Activated CD4-positive, alpha-beta T cell treated with anti-CD3 and anti-CD28 coated beads, Interleukin-2, amount 10 ng/mL, durations not matched to agents 24 days and 14 days (primary cell): ENCODE data around the gene CISH. TPM values are rescaled to one million over a fixed set of nuclear protein-coding genes. Genes with fewer than 3 reads are reported as not detected.

Experiments used
- DNase-seq: peaks from one replicate; pipeline ENCODE4 v3.0.0; 2022
- H3K27ac Mint-ChIP-seq: one replicate; pipeline ENCODE4 v1.8.0; 2022; ENCODE audit warnings: mild to moderate bottlenecking, mixed read lengths
- H3K27me3 Mint-ChIP-seq: one replicate; pipeline ENCODE4 v1.8.0; 2022; ENCODE audit warnings: mixed read lengths
- H3K36me3 Mint-ChIP-seq: one replicate; pipeline ENCODE4 v1.8.0; 2022; ENCODE audit warnings: low read depth, mild to moderate bottlenecking, mixed read lengths
- H3K4me1 Mint-ChIP-seq: one replicate; pipeline ENCODE4 v1.8.0; 2021; ENCODE audit warnings: mixed read lengths
- H3K4me3 Mint-ChIP-seq: one replicate; pipeline ENCODE4 v1.8.0; 2022; ENCODE audit warnings: mild to moderate bottlenecking, moderate library complexity, mixed read lengths
- H3K9me3 Mint-ChIP-seq: one replicate; pipeline ENCODE4 v1.8.0; 2021; ENCODE audit warnings: mixed read lengths
- intact Hi-C: fragments of 100-400 bp; cut with micrococcal nuclease; formaldehyde crosslinking; loops from one replicate; pipeline ENCODE4 v1.15.1; 2023
- total RNA-seq: library from RNA; stranded (reverse); gene quantifications from 2 replicates; pipeline ENCODE4 v1.2.3, GENCODE V29; 2022

Gene CISH
- total RNA-seq: 359 and 361 TPM in 2 replicates

- DNase-seq: peak; percentile 100
- no peaks in the 10 kb centered on the region for H3K9me3 Mint-ChIP-seq
- peak within 1 kb of the TSS; percentile 98 for H3K27ac Mint-ChIP-seq
- intact Hi-C loops: loop anchor here (1.0 to 10.0 kb wide), 6 partner anchors 10 to 1443 kb away; partner anchors contain the start of genes DUSP7, GNAI2, HYAL3 and NAA80
- peaks cover 76% of the 10 kb centered on the region for H3K36me3 Mint-ChIP-seq
- peaks cover 37% of the 10 kb centered on the region for H3K4me1 Mint-ChIP-seq
- H3K27me3 Mint-ChIP-seq: no peaks in the 10 kb centered on the region
- H3K4me3 Mint-ChIP-seq: peak within 1 kb of the TSS; percentile 93
Observed at GRCh38 chr3:50611464-50612233, at the start of gene CISH. Gene CISH, minus strand, starts transcription at chr3:50611774. Its CDS starts 124 bp downstream, at chr3:50611650.

GRCh38 chr3:50660386-50660785 lies 48.8 kb upstream of the CISH start:
- no peaks in the 10 kb centered on the region for H3K36me3 Mint-ChIP-seq
- H3K4me3 Mint-ChIP-seq: no peak overlapping the region
- H3K27me3 Mint-ChIP-seq: no peaks in the 10 kb centered on the region
- peaks cover 10% of the 10 kb centered on the region for H3K4me1 Mint-ChIP-seq
- intact Hi-C loops: no loop called here
- no peak overlapping the region for H3K27ac Mint-ChIP-seq
- H3K9me3 Mint-ChIP-seq: no peaks in the 10 kb centered on the region
- no peak for DNase-seq

- no peak overlapping the region for H3K27ac Mint-ChIP-seq
- peaks cover 17% of the 10 kb centered on the region for H3K4me1 Mint-ChIP-seq
- no peaks in the 10 kb centered on the region for H3K36me3 Mint-ChIP-seq
- H3K9me3 Mint-ChIP-seq: no peaks in the 10 kb centered on the region
- intact Hi-C loops: no loop called here
- no peak for DNase-seq
- no peaks in the 10 kb centered on the region for H3K27me3 Mint-ChIP-seq
- H3K4me3 Mint-ChIP-seq: no peak overlapping the region
Observed at GRCh38 chr3:50658831-50659230, 47.3 kb upstream of the CISH start.

GRCh38 chr3:50658416-50658815 lies 46.8 kb upstream of the CISH start:
- no peak for DNase-seq
- Mint-ChIP-seq H3K36me3 (no peaks in the 10 kb centered on the region), H3K4me1 (peaks cover 19% of the 10 kb centered on the region), H3K27me3 (no peaks in the 10 kb centered on the region), H3K9me3 (no peaks in the 10 kb centered on the region), H3K4me3 (no peak overlapping the region), H3K27ac (no peak overlapping the region)
- intact Hi-C loops: no loop called here

- no peak for DNase-seq
- peaks cover 20% of the 10 kb centered on the region for H3K4me1 Mint-ChIP-seq
- no peak overlapping the region for H3K4me3 Mint-ChIP-seq
- H3K9me3 Mint-ChIP-seq: no peaks in the 10 kb centered on the region
- no peaks in the 10 kb centered on the region for H3K36me3 Mint-ChIP-seq
- H3K27ac Mint-ChIP-seq: no peak overlapping the region
- no peaks in the 10 kb centered on the region for H3K27me3 Mint-ChIP-seq
- intact Hi-C loops: no loop called here
Observed at GRCh38 chr3:50657816-50658215, 46.2 kb upstream of the CISH start.

- Mint-ChIP-seq H3K9me3 (no peaks in the 10 kb centered on the region), H3K4me3 (no peak overlapping the region), H3K36me3 (no peaks in the 10 kb centered on the region), H3K4me1 (peaks cover 20% of the 10 kb centered on the region), H3K27me3 (no peaks in the 10 kb centered on the region), H3K27ac (no peak overlapping the region)
- DNase-seq: no peak
- intact Hi-C loops: no loop called here
Observed at GRCh38 chr3:50657407-50657806, 45.8 kb upstream of the CISH start.

GRCh38 chr3:50656417-50657195 lies 45.0 kb upstream of the CISH start:
- Mint-ChIP-seq H3K4me3 (no peak overlapping the region), H3K36me3 (peaks cover 2% of the 10 kb centered on the region), H3K27ac (peak overlapping the region; percentile 49), H3K4me1 (peaks cover 23% of the 10 kb centered on the region), H3K9me3 (no peaks in the 10 kb centered on the region), H3K27me3 (no peaks in the 10 kb centered on the region)
- no peak for DNase-seq
- intact Hi-C loops: no loop called here

GRCh38 chr3:50655009-50655830 lies 43.6 kb upstream of the CISH start:
- no peak overlapping the region for H3K4me3 Mint-ChIP-seq
- peaks cover 2% of the 10 kb centered on the region for H3K36me3 Mint-ChIP-seq
- H3K27ac Mint-ChIP-seq: peak overlapping the region; percentile 91
- intact Hi-C loops: loop anchor here (1.0 kb wide), 1 partner anchor 31 kb away; no protein-coding TSS in a partner anchor
- no peak for DNase-seq
- H3K4me1 Mint-ChIP-seq: peaks cover 23% of the 10 kb centered on the region
- no peaks in the 10 kb centered on the region for H3K9me3 Mint-ChIP-seq
- no peaks in the 10 kb centered on the region for H3K27me3 Mint-ChIP-seq

GRCh38 chr3:50653937-50654595 lies 42.5 kb upstream of the CISH start:
- peaks cover 5% of the 10 kb centered on the region for H3K36me3 Mint-ChIP-seq
- H3K27ac Mint-ChIP-seq: peak overlapping the region; percentile 91
- intact Hi-C loops: no loop called here
- no peaks in the 10 kb centered on the region for H3K9me3 Mint-ChIP-seq
- H3K4me1 Mint-ChIP-seq: peaks cover 23% of the 10 kb centered on the region
- H3K27me3 Mint-ChIP-seq: no peaks in the 10 kb centered on the region
- DNase-seq: no peak
- H3K4me3 Mint-ChIP-seq: no peak overlapping the region

- Mint-ChIP-seq H3K27me3 (no peaks in the 10 kb centered on the region), H3K36me3 (peaks cover 13% of the 10 kb centered on the region), H3K9me3 (no peaks in the 10 kb centered on the region), H3K4me1 (peaks cover 23% of the 10 kb centered on the region), H3K4me3 (no peak overlapping the region), H3K27ac (peak overlapping the region; percentile 5)
- intact Hi-C loops: loop anchor here (1.0 kb wide), 2 partner anchors 36 to 80 kb away; no protein-coding TSS in a partner anchor
- peak; percentile 83 for DNase-seq
Observed at GRCh38 chr3:50652709-50653108, 41.1 kb upstream of the CISH start.

- H3K4me1 Mint-ChIP-seq: peaks cover 23% of the 10 kb centered on the region
- intact Hi-C loops: loop anchor here (1.0 kb wide), 2 partner anchors 36 to 80 kb away; no protein-coding TSS in a partner anchor
- peak overlapping the region; percentile 24 for H3K27ac Mint-ChIP-seq
- no peaks in the 10 kb centered on the region for H3K27me3 Mint-ChIP-seq
- H3K9me3 Mint-ChIP-seq: no peaks in the 10 kb centered on the region
- H3K36me3 Mint-ChIP-seq: peaks cover 17% of the 10 kb centered on the region
- no peak for DNase-seq
- H3K4me3 Mint-ChIP-seq: no peak overlapping the region
Observed at GRCh38 chr3:50651920-50652529, 40.5 kb upstream of the CISH start.

- H3K36me3 Mint-ChIP-seq: peaks cover 22% of the 10 kb centered on the region
- no peak overlapping the region for H3K4me3 Mint-ChIP-seq
- H3K27me3 Mint-ChIP-seq: no peaks in the 10 kb centered on the region
- no peak overlapping the region for H3K27ac Mint-ChIP-seq
- no peaks in the 10 kb centered on the region for H3K9me3 Mint-ChIP-seq
- no peak for DNase-seq
- H3K4me1 Mint-ChIP-seq: peaks cover 23% of the 10 kb centered on the region
- intact Hi-C loops: no loop called here
Observed at GRCh38 chr3:50651445-50651844, 39.9 kb upstream of the CISH start.

- H3K9me3 Mint-ChIP-seq: no peaks in the 10 kb centered on the region
- no peak overlapping the region for H3K4me3 Mint-ChIP-seq
- DNase-seq: no peak
- no peaks in the 10 kb centered on the region for H3K27me3 Mint-ChIP-seq
- intact Hi-C loops: no loop called here
- H3K27ac Mint-ChIP-seq: peak overlapping the region; percentile 32
- H3K4me1 Mint-ChIP-seq: peaks cover 17% of the 10 kb centered on the region
- H3K36me3 Mint-ChIP-seq: peaks cover 34% of the 10 kb centered on the region
Observed at GRCh38 chr3:50650018-50650417, 38.4 kb upstream of the CISH start.
